ENCODE measurements around the gene GCH1.
A peak's percentile ranks its signal among the peaks of the same experiment; 100 is the strongest.

GCH1 gene, protein sequence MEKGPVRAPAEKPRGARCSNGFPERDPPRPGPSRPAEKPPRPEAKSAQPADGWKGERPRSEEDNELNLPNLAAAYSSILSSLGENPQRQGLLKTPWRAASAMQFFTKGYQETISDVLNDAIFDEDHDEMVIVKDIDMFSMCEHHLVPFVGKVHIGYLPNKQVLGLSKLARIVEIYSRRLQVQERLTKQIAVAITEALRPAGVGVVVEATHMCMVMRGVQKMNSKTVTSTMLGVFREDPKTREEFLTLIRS

DNA sequence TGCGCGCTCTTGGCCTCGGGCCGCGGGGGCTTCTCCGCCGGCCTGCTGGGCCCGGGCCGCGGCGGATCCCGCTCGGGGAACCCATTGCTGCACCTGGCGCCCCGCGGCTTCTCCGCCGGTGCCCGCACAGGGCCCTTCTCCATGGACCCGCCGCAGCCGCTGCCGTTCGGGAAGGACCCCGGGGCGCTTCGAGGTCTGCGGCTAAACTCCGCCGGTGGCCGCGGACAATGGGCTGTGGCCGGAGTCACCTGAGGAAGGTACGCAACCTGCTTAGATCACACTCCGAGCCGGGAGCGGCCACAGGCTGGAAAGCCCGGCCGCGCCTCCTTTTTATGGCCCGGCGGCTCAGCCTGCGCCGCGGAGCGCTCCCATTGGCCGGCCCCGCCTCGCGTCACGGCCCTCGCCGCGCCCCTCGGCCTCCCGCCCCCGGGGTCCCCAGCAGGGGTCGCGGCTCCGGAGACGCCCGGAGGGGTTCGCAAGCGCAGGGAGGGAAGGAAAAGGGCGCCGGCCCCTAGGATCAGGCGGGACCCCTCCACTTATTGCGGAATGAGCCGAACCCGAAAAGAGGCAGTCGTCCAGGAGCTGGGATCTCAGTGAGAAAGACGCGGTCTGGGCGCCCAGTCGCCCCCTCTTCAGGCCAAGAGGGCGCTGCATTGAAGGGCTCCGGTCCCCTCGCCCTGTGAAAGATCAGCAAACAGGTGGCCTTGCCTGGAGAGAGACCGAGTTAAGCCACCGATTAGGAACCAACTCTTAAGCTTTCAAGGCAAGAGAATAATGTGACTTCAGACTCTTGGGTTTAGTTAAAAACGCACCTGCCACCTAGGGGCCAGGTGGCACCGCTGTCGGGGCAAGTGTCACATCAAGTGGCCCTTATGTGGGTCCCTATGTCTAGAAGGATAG is at the start of gene GCH1:
Gene GCH1, minus strand, starts transcription at position 306 of the 900 bp plus-strand sequence. Its CDS starts 163 bp downstream, at position 143.
- Histone ChIP-seq H3K27ac (ENCODE audit: low read length) (no peak within 1 kb of the TSS), H3K4me3 (ENCODE audit: low read length) (peak within 1 kb of the TSS; percentile 70)

DNA sequence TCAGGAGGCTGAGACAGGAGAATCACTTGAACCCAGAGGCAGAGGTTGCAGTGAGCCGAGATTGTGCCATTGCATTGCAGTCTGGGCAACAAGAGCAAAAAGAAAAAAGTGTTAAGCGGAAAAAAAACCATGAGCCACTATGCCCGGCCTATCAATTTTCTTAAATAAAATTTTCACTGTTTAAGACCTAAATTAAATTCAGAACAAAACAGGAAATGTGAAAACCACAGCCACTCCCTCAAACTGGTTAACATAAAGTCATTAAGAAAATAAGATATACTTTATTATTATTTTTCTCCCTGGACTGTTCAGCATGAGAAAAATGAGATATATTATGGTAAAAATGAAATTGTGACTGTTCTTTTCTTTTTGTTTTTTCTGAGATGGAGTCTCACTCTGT is 44.6 kb upstream of the GCH1 start:
- no peaks in the 10 kb centered on the region for H3K4me1 ChIP-seq (ENCODE audit: control insufficient read depth, low read depth, low read length)
- H3K36me3 ChIP-seq (ENCODE audit: control insufficient read depth, low read depth, low read length), result peaks cover 30% of the 10 kb centered on the region
- H3K27me3 ChIP-seq (ENCODE audit: control insufficient read depth, insufficient read depth, low read length), result no peaks in the 10 kb centered on the region
- no peak overlapping the region for H3K9ac ChIP-seq (ENCODE audit: low read length)
- no peak overlapping the region for H3K4me3 ChIP-seq (ENCODE audit: low read length)
- H3K27ac ChIP-seq (ENCODE audit: low read length), result no peak overlapping the region
- H3K9me3 ChIP-seq (ENCODE audit: control insufficient read depth, low read depth, low read length), result no peaks in the 10 kb centered on the region

More for the DNA sequence above, at the start of gene GCH1:
- Histone ChIP-seq H3K4me1 (ENCODE audit: control insufficient read depth, low read depth, low read length) (no peaks in the 10 kb centered on the region), H3K9me3 (ENCODE audit: control insufficient read depth, low read depth, low read length) (no peaks in the 10 kb centered on the region), H3K27me3 (ENCODE audit: control insufficient read depth, insufficient read depth, low read length) (peaks cover 30% of the 10 kb centered on the region), H3K9ac (ENCODE audit: low read length) (peak within 1 kb of the TSS; percentile 48), H3K36me3 (ENCODE audit: control insufficient read depth, low read depth, low read length) (no peaks in the 10 kb centered on the region)

GRCh38 chr14:54946500-54946899 is 43.9 kb upstream of the GCH1 start:
- H3K9ac ChIP-seq (ENCODE audit: low read length), result no peak overlapping the region
- no peaks in the 10 kb centered on the region for H3K9me3 ChIP-seq (ENCODE audit: control insufficient read depth, low read depth, low read length)
- H3K27me3 ChIP-seq (ENCODE audit: control insufficient read depth, insufficient read depth, low read length), result no peaks in the 10 kb centered on the region
- no peak overlapping the region for H3K27ac ChIP-seq (ENCODE audit: low read length)
- no peaks in the 10 kb centered on the region for H3K4me1 ChIP-seq (ENCODE audit: control insufficient read depth, low read depth, low read length)
- peaks cover 30% of the 10 kb centered on the region for H3K36me3 ChIP-seq (ENCODE audit: control insufficient read depth, low read depth, low read length)
- H3K4me3 ChIP-seq (ENCODE audit: low read length), result no peak overlapping the region

DNA sequence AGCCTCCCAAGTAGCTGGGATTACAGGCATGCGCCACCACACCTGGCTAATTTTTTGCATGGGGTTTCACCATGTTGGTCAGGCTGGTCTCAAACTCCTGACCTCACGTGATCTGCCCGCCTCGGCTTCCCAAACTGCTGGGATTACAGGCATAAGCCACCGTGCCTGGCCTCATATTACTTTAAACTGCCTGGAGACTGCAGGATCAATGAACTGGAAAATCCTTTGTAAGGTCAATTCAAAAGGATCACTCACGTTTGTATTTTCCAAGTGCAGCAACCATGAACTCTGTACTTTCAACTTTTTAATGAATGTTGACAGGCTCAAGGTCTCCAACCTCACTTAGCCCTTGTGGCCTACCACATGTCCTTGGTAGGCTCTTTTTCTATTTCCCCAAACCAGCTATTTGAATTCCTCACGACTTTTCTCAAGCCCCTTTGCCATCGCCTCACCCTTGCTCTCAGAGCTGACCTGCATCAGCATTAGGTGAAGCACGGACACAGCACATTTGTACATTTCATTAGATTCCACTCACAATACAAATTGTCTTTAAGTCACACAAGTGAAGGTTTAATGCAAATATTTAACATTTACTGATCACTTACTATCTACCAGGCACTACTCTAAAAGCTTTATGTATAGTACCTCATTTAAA is 42.2 kb upstream of the GCH1 start:
- no peaks in the 10 kb centered on the region for H3K9me3 ChIP-seq (ENCODE audit: control insufficient read depth, low read depth, low read length)
- no peak overlapping the region for H3K27ac ChIP-seq (ENCODE audit: low read length)
- no peak overlapping the region for H3K4me3 ChIP-seq (ENCODE audit: low read length)
- no peak overlapping the region for H3K9ac ChIP-seq (ENCODE audit: low read length)
- no peaks in the 10 kb centered on the region for H3K4me1 ChIP-seq (ENCODE audit: control insufficient read depth, low read depth, low read length)
- peaks cover 43% of the 10 kb centered on the region for H3K36me3 ChIP-seq (ENCODE audit: control insufficient read depth, low read depth, low read length)
- H3K27me3 ChIP-seq (ENCODE audit: control insufficient read depth, insufficient read depth, low read length), result no peaks in the 10 kb centered on the region

DNA sequence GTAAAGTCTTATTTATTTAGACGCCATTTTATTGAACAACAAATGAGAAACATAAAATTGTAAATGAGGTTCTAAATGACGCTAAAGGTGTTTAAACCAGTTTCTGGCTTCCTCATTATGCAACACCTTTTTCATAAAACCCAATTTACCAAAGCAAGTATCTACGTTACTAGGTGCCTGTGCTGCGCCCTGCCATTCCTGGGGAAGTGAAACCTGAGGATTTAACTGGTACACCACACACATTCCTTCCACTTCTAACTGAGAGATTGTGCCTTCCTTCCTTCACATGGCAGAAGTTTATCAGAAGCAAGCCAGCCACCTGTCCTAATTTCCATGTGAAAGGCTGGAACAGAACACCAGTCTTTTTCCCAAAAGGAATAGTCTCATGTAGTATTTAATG is 40.3 kb upstream of the GCH1 start:
- H3K4me1 ChIP-seq (ENCODE audit: control insufficient read depth, low read depth, low read length), result no peaks in the 10 kb centered on the region
- no peak overlapping the region for H3K27ac ChIP-seq (ENCODE audit: low read length)
- H3K36me3 ChIP-seq (ENCODE audit: control insufficient read depth, low read depth, low read length), result peaks cover 46% of the 10 kb centered on the region
- no peaks in the 10 kb centered on the region for H3K27me3 ChIP-seq (ENCODE audit: control insufficient read depth, insufficient read depth, low read length)
- H3K9me3 ChIP-seq (ENCODE audit: control insufficient read depth, low read depth, low read length), result no peaks in the 10 kb centered on the region
- no peak overlapping the region for H3K9ac ChIP-seq (ENCODE audit: low read length)
- no peak overlapping the region for H3K4me3 ChIP-seq (ENCODE audit: low read length)

DNA sequence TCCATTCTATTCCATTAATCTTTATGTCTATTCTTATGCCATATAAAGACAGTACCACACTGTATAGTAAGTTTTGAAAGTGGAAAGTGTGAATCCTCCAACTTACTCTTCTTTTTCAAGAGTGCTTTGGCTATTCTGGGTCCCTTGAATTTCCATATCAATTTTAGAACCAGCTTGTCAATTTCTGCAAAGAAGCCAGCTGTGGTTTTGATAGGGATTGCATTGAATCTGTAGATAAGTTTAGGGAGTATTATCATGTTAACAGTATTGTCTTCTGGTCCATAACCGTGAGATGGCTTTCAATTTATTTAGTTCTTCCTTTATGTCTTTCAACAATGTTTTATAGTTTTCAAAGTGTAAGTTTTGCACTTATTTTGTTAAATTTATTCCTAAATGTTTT is 34.2 kb upstream of the GCH1 start:
- H3K36me3 ChIP-seq (ENCODE audit: control insufficient read depth, low read depth, low read length), result peaks cover 30% of the 10 kb centered on the region
- H3K27ac ChIP-seq (ENCODE audit: low read length), result no peak overlapping the region
- no peaks in the 10 kb centered on the region for H3K27me3 ChIP-seq (ENCODE audit: control insufficient read depth, insufficient read depth, low read length)
- H3K9me3 ChIP-seq (ENCODE audit: control insufficient read depth, low read depth, low read length), result no peaks in the 10 kb centered on the region
- H3K4me1 ChIP-seq (ENCODE audit: control insufficient read depth, low read depth, low read length), result no peaks in the 10 kb centered on the region
- H3K9ac ChIP-seq (ENCODE audit: low read length), result no peak overlapping the region
- no peak overlapping the region for H3K4me3 ChIP-seq (ENCODE audit: low read length)

- Histone ChIP-seq H3K27me3 (ENCODE audit: control insufficient read depth, insufficient read depth, low read length) (no peaks in the 10 kb centered on the region), H3K4me1 (ENCODE audit: control insufficient read depth, low read depth, low read length) (no peaks in the 10 kb centered on the region), H3K36me3 (ENCODE audit: control insufficient read depth, low read depth, low read length) (peaks cover 26% of the 10 kb centered on the region), H3K27ac (ENCODE audit: low read length) (no peak overlapping the region), H3K9ac (ENCODE audit: low read length) (no peak overlapping the region), H3K9me3 (ENCODE audit: control insufficient read depth, low read depth, low read length) (no peaks in the 10 kb centered on the region), H3K4me3 (ENCODE audit: low read length) (no peak overlapping the region)
Observed at GRCh38 chr14:54935958-54936357, 33.3 kb upstream of the GCH1 start.

GRCh38 chr14:54935100-54935499 is 32.5 kb upstream of the GCH1 start:
- Histone ChIP-seq H3K9ac (ENCODE audit: low read length) (no peak overlapping the region), H3K36me3 (ENCODE audit: control insufficient read depth, low read depth, low read length) (peaks cover 18% of the 10 kb centered on the region), H3K9me3 (ENCODE audit: control insufficient read depth, low read depth, low read length) (no peaks in the 10 kb centered on the region), H3K4me3 (ENCODE audit: low read length) (no peak overlapping the region), H3K27ac (ENCODE audit: low read length) (no peak overlapping the region), H3K4me1 (ENCODE audit: control insufficient read depth, low read depth, low read length) (no peaks in the 10 kb centered on the region), H3K27me3 (ENCODE audit: control insufficient read depth, insufficient read depth, low read length) (no peaks in the 10 kb centered on the region)

GRCh38 chr14:54933006-54933405 is 30.4 kb upstream of the GCH1 start:
- peaks cover 7% of the 10 kb centered on the region for H3K36me3 ChIP-seq (ENCODE audit: control insufficient read depth, low read depth, low read length)
- no peaks in the 10 kb centered on the region for H3K4me1 ChIP-seq (ENCODE audit: control insufficient read depth, low read depth, low read length)
- no peak overlapping the region for H3K27ac ChIP-seq (ENCODE audit: low read length)
- no peaks in the 10 kb centered on the region for H3K27me3 ChIP-seq (ENCODE audit: control insufficient read depth, insufficient read depth, low read length)
- H3K4me3 ChIP-seq (ENCODE audit: low read length), result no peak overlapping the region
- H3K9me3 ChIP-seq (ENCODE audit: control insufficient read depth, low read depth, low read length), result no peaks in the 10 kb centered on the region
- H3K9ac ChIP-seq (ENCODE audit: low read length), result no peak overlapping the region

GRCh38 chr14:54931598-54932340 is 29.1 kb upstream of the GCH1 start:
- no peak overlapping the region for H3K9ac ChIP-seq (ENCODE audit: low read length)
- H3K36me3 ChIP-seq (ENCODE audit: control insufficient read depth, low read depth, low read length), result peaks cover 1% of the 10 kb centered on the region

GRCh38 chr14:54931101-54931500 is 28.5 kb upstream of the GCH1 start:
- Histone ChIP-seq H3K27ac (ENCODE audit: low read length) (no peak overlapping the region), H3K36me3 (ENCODE audit: control insufficient read depth, low read depth, low read length) (no peaks in the 10 kb centered on the region), H3K27me3 (ENCODE audit: control insufficient read depth, insufficient read depth, low read length) (no peaks in the 10 kb centered on the region), H3K9ac (ENCODE audit: low read length) (no peak overlapping the region), H3K9me3 (ENCODE audit: control insufficient read depth, low read depth, low read length) (no peaks in the 10 kb centered on the region), H3K4me1 (ENCODE audit: control insufficient read depth, low read depth, low read length) (no peaks in the 10 kb centered on the region), H3K4me3 (ENCODE audit: low read length) (no peak overlapping the region)

More at GRCh38 chr14:54931598-54932340, 29.1 kb upstream of the GCH1 start:
- H3K4me3 ChIP-seq (ENCODE audit: low read length), result no peak overlapping the region
- H3K9me3 ChIP-seq (ENCODE audit: control insufficient read depth, low read depth, low read length), result no peaks in the 10 kb centered on the region
- no peak overlapping the region for H3K27ac ChIP-seq (ENCODE audit: low read length)
- H3K4me1 ChIP-seq (ENCODE audit: control insufficient read depth, low read depth, low read length), result no peaks in the 10 kb centered on the region
- H3K27me3 ChIP-seq (ENCODE audit: control insufficient read depth, insufficient read depth, low read length), result no peaks in the 10 kb centered on the region
